Ramos (cell line): ENCODE results near the gene MLIP.

Experiments
- in situ Hi-C: fragments of 300-500 bp; cut with MboI; formaldehyde crosslinking; loops from one replicate; pipeline ENCODE4 v1.14.3; 2022; ENCODE audit warnings: low sequenced_read_pairs; ENCODE audit not compliant: unreplicated experiment

The MLIP gene

GRCh38 chr6:54266400-54266923 is 155.2 kb downstream of the MLIP start:
- in situ Hi-C loops = no loop called here

GRCh38 chr6:54267798-54268197 is 156.6 kb downstream of the MLIP start:
- in situ Hi-C loops = no loop called here

GRCh38 chr6:54273214-54273820 is 162.1 kb downstream of the MLIP start:
- in situ Hi-C loops = no loop called here

- in situ Hi-C loops = no loop called here
Measured at GRCh38 chr6:54274383-54274782, 163.1 kb downstream of the MLIP start.

- in situ Hi-C loops = no loop called here
Measured at GRCh38 chr6:54282186-54282585, 170.9 kb downstream of the MLIP start.

- in situ Hi-C loops = no loop called here
Measured at GRCh38 chr6:54284161-54284860, 173.1 kb downstream of the MLIP start.

GRCh38 chr6:54285595-54285994 is 174.4 kb downstream of the MLIP start:
- in situ Hi-C loops = no loop called here

GRCh38 chr6:54286141-54286540 is 174.9 kb downstream of the MLIP start:
- in situ Hi-C loops = no loop called here

- in situ Hi-C loops = no loop called here
Measured at GRCh38 chr6:54288474-54288873, 177.2 kb downstream of the MLIP start.

- in situ Hi-C loops = no loop called here
Measured at GRCh38 chr6:54289426-54289825, 178.2 kb downstream of the MLIP start.

- in situ Hi-C loops = no loop called here
Measured at GRCh38 chr6:54291146-54291545, 179.9 kb downstream of the MLIP start.

- in situ Hi-C loops = no loop called here
Measured at GRCh38 chr6:54291738-54292137, 180.5 kb downstream of the MLIP start.

GRCh38 chr6:54294965-54295532 is 183.8 kb downstream of the MLIP start:
- in situ Hi-C loops = no loop called here

GRCh38 chr6:54299542-54300269 is 188.5 kb downstream of the MLIP start:
- in situ Hi-C loops = no loop called here

- in situ Hi-C loops = no loop called here
Measured at GRCh38 chr6:54301770-54302169, 190.5 kb downstream of the MLIP start.

GRCh38 chr6:54307439-54307910 is 196.2 kb downstream of the MLIP start:
- in situ Hi-C loops = no loop called here

GRCh38 chr6:54308289-54308985 is 197.2 kb downstream of the MLIP start, which contains the start of gene TINAG:
Gene TINAG (plus strand): TSS chr6:54308441. CDS start chr6:54308551, 110 bp downstream.
- in situ Hi-C loops = no loop called here

- in situ Hi-C loops = no loop called here
Measured at GRCh38 chr6:54308986-54309315, 197.7 kb downstream of the MLIP start.

- in situ Hi-C loops = no loop called here
Measured at GRCh38 chr6:54310377-54311152, 199.3 kb downstream of the MLIP start.
